Activated CD4-positive, CD25-positive, alpha-beta regulatory T cell treated with anti-CD3 and anti-CD28 coated beads, Interleukin-2, amount 50 U/mL, for 72 hours (primary cell): ENCODE measurements around the gene ETF1.
"Not testable (repeated sequence)": the region's sequence is repeated elsewhere in the genome, so short reads cannot be mapped to it uniquely, and the experiment has no call there.

Experiments used
- DNase-seq: peaks from one replicate; pipeline ENCODE4 v3.0.0; 2021

ETF1 gene

DNA sequence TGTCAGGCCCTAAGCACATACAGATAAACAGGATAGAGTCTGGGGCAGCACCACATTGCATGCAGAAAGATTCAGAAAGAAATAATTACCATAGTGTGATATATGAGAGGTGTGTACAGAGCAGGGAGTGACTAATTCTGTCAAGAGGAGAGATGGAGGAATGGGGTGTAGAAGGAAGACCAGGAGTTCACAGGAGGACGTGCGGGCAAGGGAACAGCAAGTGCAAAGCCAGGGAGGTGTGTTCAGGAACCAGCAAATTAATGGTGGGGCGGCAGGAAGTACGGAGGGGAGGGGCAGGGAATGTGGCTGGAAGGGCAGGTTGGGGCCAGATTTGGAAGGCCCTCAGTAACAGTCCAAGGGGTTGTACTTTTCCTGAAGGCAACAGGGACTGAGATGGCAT, 60.4 kb downstream of the ETF1 start:
- no peak for DNase-seq

- no peak for DNase-seq
Measured at GRCh38 chr5:138476918-138477317, 66.1 kb downstream of the ETF1 start.

DNA sequence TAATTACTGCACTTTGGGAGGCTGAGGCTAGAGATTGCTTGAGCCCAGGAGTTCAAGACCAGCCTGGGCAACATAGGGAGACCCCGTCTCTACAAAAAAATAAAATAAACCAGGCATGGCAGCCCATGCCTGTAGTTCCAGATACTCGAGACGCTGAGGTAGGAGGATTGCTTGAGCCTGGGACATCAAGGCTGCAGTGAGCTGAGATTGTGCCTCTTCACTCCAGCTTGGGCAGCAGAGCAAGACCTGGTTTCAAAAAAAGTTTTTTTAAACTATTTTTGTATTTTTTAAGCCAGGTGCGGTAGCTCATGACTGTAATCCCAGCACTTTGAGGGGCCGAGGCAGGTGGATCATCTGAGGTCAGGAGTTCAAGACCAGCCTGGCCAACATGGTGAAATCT, 69.9 kb downstream of the ETF1 start:
- DNase-seq, result not testable (repeated sequence)

DNA sequence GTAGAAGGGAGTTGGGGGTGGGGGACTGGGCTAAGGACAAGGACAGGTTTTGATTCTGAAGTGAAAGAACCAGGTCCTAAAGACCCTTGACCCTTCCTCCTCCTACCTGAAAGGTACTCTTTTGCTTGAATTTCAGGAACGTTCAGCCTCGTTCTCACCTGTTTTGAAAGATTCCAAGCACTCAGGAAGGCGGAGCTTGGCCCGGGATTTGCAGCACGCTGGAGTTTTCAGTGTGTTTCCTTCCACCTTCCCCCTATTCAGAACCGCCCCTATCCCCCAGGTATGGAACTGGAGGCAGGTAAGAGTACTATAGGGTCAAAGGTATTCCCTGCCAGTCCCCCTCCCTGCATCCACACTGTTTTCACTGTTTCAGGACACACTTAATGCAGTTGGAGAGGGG, 70.7 kb downstream of the ETF1 start:
- DNase-seq, result no peak

DNA sequence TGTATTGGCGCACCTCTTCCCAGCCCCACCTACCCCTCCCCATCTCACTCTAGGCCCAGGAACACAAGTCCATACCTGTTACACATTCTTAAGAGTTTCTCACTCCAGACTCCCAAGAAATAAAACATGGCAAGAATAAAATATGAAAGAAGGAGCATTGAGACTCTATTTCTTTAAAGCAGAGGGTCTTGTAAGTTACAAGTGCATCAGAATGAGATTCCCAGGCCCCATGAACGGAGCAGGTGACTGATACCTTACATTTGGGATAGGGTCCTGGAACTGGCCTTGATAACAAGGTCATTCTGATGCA, 72.0 kb downstream of the ETF1 start:
- DNase-seq, result no peak

GRCh38 chr5:138470322-138471051, 72.5 kb downstream of the ETF1 start:
- no peak for DNase-seq

GRCh38 chr5:138469540-138470321, 73.3 kb downstream of the ETF1 start:
- no peak for DNase-seq

DNA sequence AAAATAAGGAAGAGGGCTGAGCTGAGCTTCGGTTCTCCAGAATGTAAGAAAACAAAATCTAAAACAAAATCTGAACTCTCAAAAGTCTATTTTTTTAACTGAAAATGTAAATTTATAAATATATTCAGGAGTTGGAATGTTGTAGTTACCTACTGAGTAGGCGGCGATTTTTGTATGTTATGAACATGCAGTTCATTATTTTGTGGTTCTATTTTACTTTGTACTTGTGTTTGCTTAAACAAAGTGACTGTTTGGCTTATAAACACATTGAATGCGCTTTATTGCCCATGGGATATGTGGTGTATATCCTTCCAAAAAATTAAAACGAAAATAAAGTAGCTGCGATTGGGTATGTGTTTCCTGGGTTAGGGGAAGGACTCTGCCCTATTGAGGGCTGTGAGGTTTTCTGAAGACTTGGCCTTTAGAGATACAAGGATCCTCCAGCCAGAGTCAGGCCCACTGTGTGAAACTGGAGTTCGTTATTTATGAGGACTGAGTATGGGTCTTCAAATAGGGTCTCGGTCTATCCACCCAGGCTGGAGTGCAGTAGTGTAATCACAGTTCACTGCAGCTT, 74.0 kb downstream of the ETF1 start:
- no peak for DNase-seq

- no peak for DNase-seq
Measured at GRCh38 chr5:138468133-138468965, 74.7 kb downstream of the ETF1 start.

- no peak for DNase-seq
Measured at GRCh38 chr5:138467711-138468132, 75.3 kb downstream of the ETF1 start.

- DNase-seq, result no peak
Measured at GRCh38 chr5:138466900-138467710, 75.9 kb downstream of the ETF1 start.

DNA sequence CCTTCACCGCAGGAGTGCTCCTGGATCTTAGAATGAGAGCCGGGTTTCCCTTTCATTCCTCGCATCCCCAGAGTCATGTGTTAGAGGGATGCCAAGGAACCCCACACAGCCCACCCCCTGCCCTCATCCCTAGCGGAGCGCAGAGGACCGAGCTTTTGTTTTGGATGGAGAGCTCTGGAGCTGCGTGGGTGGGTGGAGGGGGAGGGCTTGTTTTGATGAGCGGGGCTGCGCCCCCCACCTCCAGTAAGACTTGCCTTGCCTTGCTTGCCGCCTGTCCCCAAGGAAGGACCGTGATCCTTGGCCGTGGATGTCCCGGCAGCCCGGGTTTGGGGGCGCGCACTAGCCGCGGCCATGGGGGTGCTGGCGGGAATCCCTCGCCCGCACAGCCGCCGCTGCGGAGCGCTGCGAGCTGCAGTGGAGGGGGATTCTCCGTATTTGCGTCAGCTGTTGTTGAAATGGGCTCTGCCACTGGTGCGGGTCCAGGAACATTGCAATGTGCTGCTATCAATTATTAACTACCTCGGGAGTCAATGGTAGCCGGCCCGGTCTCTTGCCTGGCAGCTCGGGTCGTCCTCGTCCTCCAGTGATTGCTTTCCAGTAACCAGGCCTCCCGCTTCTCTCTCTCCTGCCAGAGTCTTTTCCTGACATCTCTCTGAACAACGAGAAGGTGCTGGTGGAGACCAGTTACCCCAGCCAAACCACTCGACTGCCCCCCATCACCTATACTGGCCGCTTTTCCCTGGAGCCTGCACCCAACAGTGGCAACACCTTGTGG, 76.7 kb downstream of the ETF1 start:
- DNase-seq, result no peak

- peak; percentile 93 for DNase-seq
Measured at GRCh38 chr5:138465261-138466124, 77.5 kb downstream of the ETF1 start, which contains the start of gene EGR1. EGR1 (plus strand) TSS chr5:138465479; CDS start chr5:138465762, 283 bp downstream.

GRCh38 chr5:138464388-138465260, 78.4 kb downstream of the ETF1 start:
- DNase-seq, result peak; percentile 95

DNA sequence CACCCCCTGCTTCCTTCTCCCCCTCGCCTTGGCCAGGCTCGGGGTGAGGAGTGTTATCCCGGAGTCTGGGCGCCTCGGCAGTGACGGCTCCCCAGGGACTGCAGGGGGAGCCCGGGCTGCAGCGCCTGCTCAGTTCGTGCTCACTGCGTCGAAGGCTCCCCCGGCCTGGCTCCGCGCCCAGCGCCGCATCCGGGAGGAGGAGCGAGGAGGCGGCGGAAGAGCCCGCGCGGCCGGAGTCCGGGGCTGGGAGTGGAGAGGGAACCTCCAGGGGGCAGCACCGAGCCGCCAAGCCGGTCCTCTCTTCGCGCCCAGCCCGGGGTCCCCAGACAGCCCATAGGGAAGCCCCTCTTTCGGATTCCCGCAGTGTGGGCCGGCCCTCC, 79.0 kb downstream of the ETF1 start:
- DNase-seq, result peak; percentile 95

DNA sequence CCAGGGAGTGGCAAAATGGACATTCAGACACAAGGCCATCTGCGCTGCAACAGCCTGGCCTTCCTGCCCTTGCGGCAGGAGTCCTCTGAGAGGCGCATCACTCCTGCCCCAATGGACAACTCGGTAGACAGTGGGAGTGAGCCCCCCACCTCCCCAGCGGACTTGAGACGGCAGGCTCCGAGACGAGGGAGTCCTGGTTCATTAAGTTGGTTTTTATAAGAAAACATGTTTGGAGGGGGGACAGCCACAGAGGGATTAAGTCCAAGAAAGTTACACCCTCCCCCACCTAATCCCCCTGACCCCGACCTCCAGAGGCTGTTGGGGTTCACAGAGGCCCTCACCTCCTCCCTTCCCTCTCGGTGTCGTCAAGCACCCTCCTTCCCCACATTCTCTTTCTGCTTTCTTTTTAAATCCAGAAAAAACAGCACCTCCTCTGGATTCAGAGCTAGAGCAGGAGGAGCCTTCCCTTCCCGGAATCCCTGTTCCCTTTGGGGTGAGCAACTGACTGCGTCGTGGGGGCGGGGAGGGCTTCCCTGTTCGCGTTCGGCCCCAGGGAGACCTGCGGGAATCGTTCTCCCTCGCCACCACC, 79.5 kb downstream of the ETF1 start:
- DNase-seq, result no peak

- no peak for DNase-seq
Measured at GRCh38 chr5:138461343-138462125, 81.5 kb downstream of the ETF1 start.

DNA sequence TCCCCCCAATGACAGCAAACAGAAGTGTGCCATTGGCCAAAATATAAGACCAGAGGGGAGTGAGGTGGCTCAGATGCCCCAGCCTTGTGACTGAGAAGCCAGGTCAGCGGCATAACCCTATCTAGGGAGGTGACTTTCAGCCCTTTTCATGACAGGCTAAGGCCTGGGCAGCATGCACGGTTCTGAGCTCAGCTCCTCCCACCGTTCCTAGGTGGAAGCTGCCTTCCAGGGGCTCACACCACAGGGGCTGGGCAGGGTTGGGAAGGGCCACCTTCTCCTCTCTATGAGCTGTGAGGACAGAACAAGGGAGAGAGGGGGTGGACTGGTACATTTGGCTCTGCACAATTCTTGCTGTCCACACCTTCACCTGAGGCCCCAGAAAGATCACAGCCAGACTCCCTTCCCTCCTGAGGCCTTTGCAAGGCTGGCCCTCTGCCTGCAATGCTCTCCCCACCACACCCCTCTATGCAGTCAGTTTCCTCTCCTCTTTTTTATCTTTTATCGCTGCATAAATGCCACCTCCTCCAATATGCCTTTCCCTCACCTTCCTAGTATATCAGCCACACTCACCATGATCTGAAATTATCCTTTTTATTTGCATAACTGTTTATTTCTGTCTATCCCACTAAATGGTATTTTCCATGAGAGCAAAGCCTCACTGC, 82.9 kb downstream of the ETF1 start:
- no peak for DNase-seq
